Measurements from ENCODE around the gene TMEM120B.
"Not testable (repeated sequence)": the region's sequence is repeated elsewhere in the genome, so short reads cannot be mapped to it uniquely, and the experiment has no call there.

Gene TMEM120B

GRCh38 chr12:121712461-121713256 lies at the start of gene TMEM120B:
TMEM120B (plus strand) TSS chr12:121712752; CDS start chr12:121712896, 144 bp downstream.
- peak; percentile 81 for DNase-seq (ENCODE audit: low spot score)

GRCh38 chr12:121663610-121663929 lies 49.0 kb upstream of the TMEM120B start:
- DNase-seq (ENCODE audit: low spot score), result no peak

DNA sequence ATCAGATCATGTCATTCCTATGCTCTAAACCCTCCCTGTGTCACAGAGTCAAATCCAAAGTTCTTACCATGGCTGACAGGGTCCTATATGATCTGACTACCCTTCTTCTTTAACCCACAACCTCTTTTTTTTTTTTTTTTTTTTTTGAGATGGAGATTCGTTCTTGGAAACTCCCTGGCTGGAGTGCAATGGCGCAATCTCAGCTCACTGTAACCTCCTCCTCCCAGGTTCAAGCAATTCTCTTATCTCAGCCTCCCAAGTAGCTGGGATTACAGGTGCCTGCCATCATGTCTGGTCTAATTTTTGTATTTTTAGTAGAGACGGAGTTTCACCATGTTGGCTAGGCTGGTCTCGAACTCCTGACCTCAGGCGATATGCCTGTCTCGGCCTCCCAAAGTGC lies 45.7 kb upstream of the TMEM120B start:
- not testable (repeated sequence) for DNase-seq (ENCODE audit: low spot score)

- DNase-seq (ENCODE audit: low spot score), result peak; percentile 72
Observed at GRCh38 chr12:121668750-121669520, 43.6 kb upstream of the TMEM120B start.

DNA sequence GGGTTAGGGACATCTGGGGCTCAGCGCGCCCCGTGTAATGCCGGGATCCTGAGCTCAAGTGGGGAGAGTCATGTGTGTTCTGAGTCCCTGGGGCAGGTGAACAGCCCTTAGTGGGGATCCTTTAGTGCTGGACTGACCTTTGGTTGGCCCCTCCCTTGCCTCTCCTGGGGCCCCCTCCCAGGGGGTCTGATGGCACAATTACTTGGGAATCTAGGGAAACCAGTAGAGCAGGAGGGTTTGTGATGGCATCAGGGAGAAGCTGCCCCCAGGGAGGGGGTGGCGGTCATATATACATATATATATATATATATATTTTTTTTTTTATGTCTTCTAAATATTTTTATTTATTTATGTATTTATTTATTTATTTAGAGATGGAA lies 43.0 kb upstream of the TMEM120B start, which contains the start of gene MORN3:
MORN3 (minus strand) TSS at position 134 of the 380 bp plus-strand sequence. CDS start 171 bp downstream, outside the sequence.
- DNase-seq (ENCODE audit: low spot score), result no peak

GRCh38 chr12:121673013-121673511 lies 39.5 kb upstream of the TMEM120B start:
- no peak for DNase-seq (ENCODE audit: low spot score)

DNA sequence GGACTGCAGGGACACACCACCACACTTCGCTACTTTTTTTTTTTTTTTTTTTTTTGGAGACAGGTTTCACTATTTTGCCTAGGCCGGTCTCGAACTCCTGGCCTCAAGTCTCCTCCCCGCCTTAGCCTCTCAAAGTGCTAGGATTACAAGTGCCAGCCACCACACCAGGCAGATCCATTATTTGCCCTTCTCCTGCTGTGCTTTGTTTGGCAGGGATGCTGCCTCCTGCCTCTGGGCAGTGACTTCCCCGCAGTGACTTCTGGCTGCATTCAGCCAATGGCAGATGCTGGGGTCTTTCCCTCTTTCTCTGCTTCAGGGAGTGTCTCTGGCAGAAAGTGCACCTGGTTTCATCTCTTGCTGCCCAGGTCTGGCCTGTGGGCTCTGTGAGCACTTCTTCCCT lies 36.4 kb upstream of the TMEM120B start:
- DNase-seq (ENCODE audit: low spot score), result no peak

- no peak for DNase-seq (ENCODE audit: low spot score)
Observed at GRCh38 chr12:121678305-121678704, 34.2 kb upstream of the TMEM120B start.

GRCh38 chr12:121678716-121679300 lies 33.7 kb upstream of the TMEM120B start:
- no peak for DNase-seq (ENCODE audit: low spot score)

- not testable (repeated sequence) for DNase-seq (ENCODE audit: low spot score)
Observed at GRCh38 chr12:121679661-121680197, 32.8 kb upstream of the TMEM120B start.

DNA sequence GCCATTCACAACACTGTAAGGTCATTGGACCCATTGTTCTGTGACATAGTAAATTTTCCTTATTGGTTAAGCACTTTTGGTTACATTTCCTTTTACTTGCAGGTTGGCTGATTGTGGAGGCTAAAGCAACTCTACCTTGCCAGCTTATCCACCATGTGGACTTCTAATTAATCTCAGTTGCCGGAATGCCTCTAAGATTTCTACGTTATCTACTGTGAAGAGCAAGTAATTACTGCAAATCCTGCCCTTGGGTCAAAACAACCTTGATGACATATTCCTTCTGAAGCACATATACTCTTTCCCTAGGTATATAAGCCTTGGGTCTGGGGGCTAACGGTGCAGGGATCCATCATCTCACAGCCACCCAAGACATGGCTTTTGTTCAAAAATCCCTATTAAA lies 23.6 kb upstream of the TMEM120B start:
- no peak for DNase-seq (ENCODE audit: low spot score)

- DNase-seq (ENCODE audit: low spot score), result no peak
Observed at GRCh38 chr12:121689430-121689829, 23.1 kb upstream of the TMEM120B start.

- DNase-seq (ENCODE audit: low spot score), result not testable (repeated sequence)
Observed at GRCh38 chr12:121692744-121693143, 19.8 kb upstream of the TMEM120B start.

GRCh38 chr12:121693155-121693687 lies 19.3 kb upstream of the TMEM120B start:
- no peak for DNase-seq (ENCODE audit: low spot score)

DNA sequence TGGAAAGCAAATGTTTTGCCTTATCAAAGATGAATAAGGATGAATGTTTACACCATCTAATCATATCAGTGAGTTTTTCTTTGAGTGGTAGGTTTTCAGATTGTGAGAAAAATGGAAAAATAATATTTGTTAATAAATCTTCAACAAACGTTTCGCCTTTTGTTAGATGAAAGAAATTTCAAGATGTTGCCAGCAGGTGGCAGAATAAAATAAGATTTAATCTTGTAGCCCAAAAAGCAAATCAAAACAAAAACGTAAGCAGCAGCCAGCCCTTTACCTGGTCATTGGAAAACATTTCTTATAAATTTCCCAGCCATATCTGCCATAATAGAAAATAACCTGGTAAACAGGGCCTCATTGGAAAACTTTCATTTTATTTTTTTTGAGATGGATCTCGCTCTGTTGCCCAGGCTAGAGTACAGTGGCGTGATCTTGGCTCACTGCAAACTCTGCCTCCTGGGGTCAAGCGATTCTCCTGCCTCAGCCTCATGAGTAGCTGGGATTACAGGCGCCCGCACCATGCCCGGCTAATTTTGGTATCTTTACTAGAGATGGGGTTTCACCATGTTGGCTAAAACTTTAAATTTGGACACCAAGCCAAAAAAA lies 15.4 kb upstream of the TMEM120B start:
- DNase-seq (ENCODE audit: low spot score), result peak; percentile 77

DNA sequence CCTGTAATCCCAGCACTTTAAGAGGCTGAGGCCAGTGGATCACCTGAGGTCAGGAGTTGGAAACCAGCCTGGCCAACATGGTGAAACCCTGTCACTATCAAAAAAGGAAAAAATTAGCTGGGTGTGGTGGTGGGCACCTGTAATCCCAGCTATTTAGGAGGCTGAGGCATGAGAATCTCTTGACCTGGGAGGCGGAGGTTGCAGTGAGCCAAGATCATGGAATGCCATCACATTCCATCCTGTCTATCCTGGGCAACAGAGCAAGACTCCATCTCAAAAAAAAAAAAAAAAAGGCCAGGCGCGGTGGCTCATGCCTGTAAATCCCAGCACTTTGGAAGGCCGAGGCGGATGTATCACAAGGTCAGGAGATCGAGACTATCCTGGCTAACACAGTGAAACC lies 14.7 kb upstream of the TMEM120B start:
- DNase-seq (ENCODE audit: low spot score), result not testable (repeated sequence)

- no peak for DNase-seq (ENCODE audit: low spot score)
Observed at GRCh38 chr12:121701667-121702277, 10.8 kb upstream of the TMEM120B start.

DNA sequence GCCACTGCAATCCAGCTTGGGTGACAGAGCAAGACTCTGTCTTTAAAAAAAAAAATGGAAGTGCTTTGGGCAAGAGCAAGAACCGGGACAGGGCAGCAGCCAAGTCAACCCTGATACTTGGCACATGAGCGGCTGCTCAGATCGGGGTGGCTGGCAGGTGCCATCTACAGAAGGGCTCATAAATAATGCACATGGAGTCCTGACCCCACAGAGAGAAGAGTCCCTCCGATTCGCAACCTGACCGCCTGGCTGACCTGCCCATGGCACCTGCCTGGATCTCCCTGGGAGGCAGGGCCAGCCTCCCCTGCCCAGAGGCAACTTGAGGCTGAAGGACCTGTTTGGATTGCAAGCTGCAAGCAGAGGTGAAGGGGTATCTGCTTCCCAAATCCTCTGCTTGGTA lies 9.6 kb upstream of the TMEM120B start:
- DNase-seq (ENCODE audit: low spot score), result no peak

DNA sequence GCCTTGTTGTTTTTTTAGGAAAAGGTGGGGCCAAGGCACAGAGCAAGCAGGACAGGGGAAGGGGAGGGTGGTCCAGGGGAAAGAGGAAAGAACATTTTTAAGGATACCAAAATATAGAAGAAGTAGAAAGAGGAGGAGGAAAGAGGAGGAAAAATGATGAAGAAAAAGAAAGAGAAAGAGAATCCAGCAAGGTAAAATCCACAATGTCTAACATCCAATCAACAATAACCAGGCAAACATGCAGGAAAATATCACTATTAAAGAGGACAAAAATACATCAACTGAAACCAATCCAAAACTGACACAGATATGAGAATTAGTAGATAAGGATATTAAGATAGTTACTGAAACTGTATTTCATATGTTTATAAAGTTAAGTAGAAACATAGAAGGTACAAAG lies 7.0 kb upstream of the TMEM120B start:
- DNase-seq (ENCODE audit: low spot score), result no peak

GRCh38 chr12:121708313-121709063 lies 4.1 kb upstream of the TMEM120B start:
- DNase-seq (ENCODE audit: low spot score), result no peak

- not testable (repeated sequence) for DNase-seq (ENCODE audit: low spot score)
Observed at GRCh38 chr12:121709064-121709424, 3.5 kb upstream of the TMEM120B start.

Data from NAMALWA (cell line).